Effector memory CD4-positive, alpha-beta T cell (primary cell): ENCODE data around the gene AQP6.

Experiments used
- DNase-seq, 3 donors: peaks; one replicate each; pipeline ENCODE4 v3.0.0-alpha.2; 2020
- H3K27ac ChIP-seq: 2 replicates; pipeline ENCODE4 v1.7.0; 2013; ENCODE audit warnings: mild to moderate bottlenecking, low read length, moderate library complexity; ENCODE audit not compliant: insufficient read depth, poor library complexity, severe bottlenecking
- H3K27me3 ChIP-seq: replicated peaks from 2 replicates; pipeline ENCODE4 v1.7.0; 2013; ENCODE audit warnings: mild to moderate bottlenecking, low read length; ENCODE audit not compliant: insufficient read depth, control insufficient read depth, poor library complexity, severe bottlenecking
- H3K36me3 ChIP-seq: 2 replicates; pipeline ENCODE4 v1.7.0; 2013; ENCODE audit warnings: mild to moderate bottlenecking, low read length, moderate library complexity; ENCODE audit not compliant: control insufficient read depth, insufficient read depth
- H3K4me1 ChIP-seq: 2 replicates; pipeline ENCODE4 v1.7.0; 2013; ENCODE audit warnings: low read length, mild to moderate bottlenecking; ENCODE audit not compliant: control insufficient read depth, insufficient read depth, poor library complexity, severe bottlenecking
- H3K4me3 ChIP-seq: 2 replicates; pipeline ENCODE4 v1.7.0; 2013; ENCODE audit warnings: low read length, low read depth, mild to moderate bottlenecking; ENCODE audit not compliant: insufficient read depth, poor library complexity, severe bottlenecking
- H3K9me3 ChIP-seq: 2 replicates; pipeline ENCODE4 v1.7.0; 2013; ENCODE audit warnings: mild to moderate bottlenecking, low read length, moderate library complexity; ENCODE audit not compliant: control insufficient read depth

AQP6 gene

GRCh38 chr12:49949866-49950265 lies 22.9 kb upstream of the AQP6 start:
- Histone ChIP-seq H3K4me1 (peaks cover 6% of the 10 kb centered on the region), H3K36me3 (no peaks in the 10 kb centered on the region), H3K9me3 (no peaks in the 10 kb centered on the region), H3K4me3 (no peak overlapping the region), H3K27me3 (peaks cover 12% of the 10 kb centered on the region), H3K27ac (no peak overlapping the region)
- no peak for DNase-seq

- peaks cover 12% of the 10 kb centered on the region for H3K27me3 ChIP-seq
- H3K9me3 ChIP-seq: no peaks in the 10 kb centered on the region
These were observed 22.2 kb upstream of the AQP6 start, which contains the start of gene AQP2 for GRCh38 chr12:49950273-49951251. TSS of gene AQP2 (plus strand) at chr12:49950737. CDS start at chr12:49950831, 94 bp downstream.

GRCh38 chr12:49951411-49952240 lies 21.1 kb upstream of the AQP6 start:
- no peaks in the 10 kb centered on the region for H3K36me3 ChIP-seq
- DNase-seq: no peak
- H3K4me1 ChIP-seq: no peaks in the 10 kb centered on the region
- H3K27me3 ChIP-seq: peaks cover 17% of the 10 kb centered on the region
- no peak overlapping the region for H3K4me3 ChIP-seq
- H3K9me3 ChIP-seq: no peaks in the 10 kb centered on the region
- H3K27ac ChIP-seq: no peak overlapping the region

More at GRCh38 chr12:49950273-49951251, 22.2 kb upstream of the AQP6 start, which contains the start of gene AQP2:
- DNase-seq: no peak
- Histone ChIP-seq H3K27ac (no peak within 1 kb of the TSS), H3K4me3 (no peak within 1 kb of the TSS), H3K4me1 (no peaks in the 10 kb centered on the region), H3K36me3 (no peaks in the 10 kb centered on the region)

GRCh38 chr12:49952391-49953055 lies 20.2 kb upstream of the AQP6 start:
- H3K27ac ChIP-seq: no peak overlapping the region
- no peaks in the 10 kb centered on the region for H3K36me3 ChIP-seq
- no peaks in the 10 kb centered on the region for H3K9me3 ChIP-seq
- H3K4me3 ChIP-seq: no peak overlapping the region
- DNase-seq: no peak
- H3K27me3 ChIP-seq: peaks cover 17% of the 10 kb centered on the region
- no peaks in the 10 kb centered on the region for H3K4me1 ChIP-seq

GRCh38 chr12:49953151-49953550 lies 19.6 kb upstream of the AQP6 start:
- no peaks in the 10 kb centered on the region for H3K36me3 ChIP-seq
- H3K4me3 ChIP-seq: no peak overlapping the region
- no peaks in the 10 kb centered on the region for H3K9me3 ChIP-seq
- H3K27me3 ChIP-seq: peaks cover 20% of the 10 kb centered on the region
- DNase-seq: no peak
- no peaks in the 10 kb centered on the region for H3K4me1 ChIP-seq
- no peak overlapping the region for H3K27ac ChIP-seq

- Histone ChIP-seq H3K36me3 (no peaks in the 10 kb centered on the region), H3K4me1 (no peaks in the 10 kb centered on the region), H3K9me3 (no peaks in the 10 kb centered on the region), H3K27me3 (peaks cover 24% of the 10 kb centered on the region), H3K4me3 (no peak overlapping the region), H3K27ac (no peak overlapping the region)
- no peak for DNase-seq
These were observed 18.5 kb upstream of the AQP6 start for GRCh38 chr12:49953961-49954846.

- Histone ChIP-seq H3K36me3 (no peaks in the 10 kb centered on the region), H3K4me3 (no peak overlapping the region), H3K4me1 (no peaks in the 10 kb centered on the region), H3K9me3 (no peaks in the 10 kb centered on the region), H3K27me3 (peaks cover 32% of the 10 kb centered on the region), H3K27ac (no peak overlapping the region)
- no peak for DNase-seq
These were observed 17.6 kb upstream of the AQP6 start for GRCh38 chr12:49954863-49955830.

GRCh38 chr12:49955899-49956662 lies 16.7 kb upstream of the AQP6 start:
- peaks cover 41% of the 10 kb centered on the region for H3K27me3 ChIP-seq
- H3K4me1 ChIP-seq: peaks cover 2% of the 10 kb centered on the region
- no peak overlapping the region for H3K27ac ChIP-seq
- DNase-seq: no peak
- no peak overlapping the region for H3K4me3 ChIP-seq
- H3K9me3 ChIP-seq: no peaks in the 10 kb centered on the region
- no peaks in the 10 kb centered on the region for H3K36me3 ChIP-seq
